Adrenal gland (tissue), 5 donors: ENCODE results near the gene IL12A.

Experiments used
- POLR2A ChIP-seq, 2 donors: fragments of 450-650 bp; IDR thresholded peaks; one replicate each; pipeline ENCODE4 v1.6.1; 2017; ENCODE audit warnings: antibody characterized with exemption in 2 of 2, mild to moderate bottlenecking in 2 of 2, moderate library complexity in 1 of 2
- TF ChIP-seq, protein P1 (sequence below), 6 experiments: fragments of 450-650 bp in 4 of 6; fragments of 200-600 bp in 2 of 6; sonication (generic) in 1 of 6; IDR thresholded peaks; 1 replicate in 5 of 6; 2 replicates in 1 of 6; pipeline versions ENCODE4 v1.5.1 to v1.8.0; 2016 to 2021; ENCODE audit warnings: antibody characterized with exemption in 6 of 6, mild to moderate bottlenecking in 2 of 6, moderate library complexity in 1 of 6
- donor health status: DM: no; HTN: no; CAD: no.

DNA sequence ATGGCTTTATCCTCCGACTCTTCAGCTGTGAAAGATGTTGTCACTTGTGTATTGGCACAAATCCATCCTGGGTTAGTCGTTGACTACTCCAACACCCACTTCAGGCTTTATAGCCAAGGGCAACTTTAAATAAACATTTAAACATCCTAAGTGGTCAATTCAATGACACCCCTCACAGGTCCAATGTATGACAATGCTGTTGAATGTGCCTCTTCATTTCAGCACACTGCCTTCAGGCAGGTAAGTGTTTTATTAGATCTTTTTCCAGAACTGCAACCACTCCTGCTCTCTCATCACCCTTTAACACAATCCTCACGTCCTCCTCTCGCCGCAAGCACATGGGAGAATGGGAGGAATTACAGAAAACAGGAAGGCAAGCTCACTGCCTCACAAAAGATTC lies 30.3 kb downstream of the IL12A start:
- TF ChIP-seq, protein P1, sequence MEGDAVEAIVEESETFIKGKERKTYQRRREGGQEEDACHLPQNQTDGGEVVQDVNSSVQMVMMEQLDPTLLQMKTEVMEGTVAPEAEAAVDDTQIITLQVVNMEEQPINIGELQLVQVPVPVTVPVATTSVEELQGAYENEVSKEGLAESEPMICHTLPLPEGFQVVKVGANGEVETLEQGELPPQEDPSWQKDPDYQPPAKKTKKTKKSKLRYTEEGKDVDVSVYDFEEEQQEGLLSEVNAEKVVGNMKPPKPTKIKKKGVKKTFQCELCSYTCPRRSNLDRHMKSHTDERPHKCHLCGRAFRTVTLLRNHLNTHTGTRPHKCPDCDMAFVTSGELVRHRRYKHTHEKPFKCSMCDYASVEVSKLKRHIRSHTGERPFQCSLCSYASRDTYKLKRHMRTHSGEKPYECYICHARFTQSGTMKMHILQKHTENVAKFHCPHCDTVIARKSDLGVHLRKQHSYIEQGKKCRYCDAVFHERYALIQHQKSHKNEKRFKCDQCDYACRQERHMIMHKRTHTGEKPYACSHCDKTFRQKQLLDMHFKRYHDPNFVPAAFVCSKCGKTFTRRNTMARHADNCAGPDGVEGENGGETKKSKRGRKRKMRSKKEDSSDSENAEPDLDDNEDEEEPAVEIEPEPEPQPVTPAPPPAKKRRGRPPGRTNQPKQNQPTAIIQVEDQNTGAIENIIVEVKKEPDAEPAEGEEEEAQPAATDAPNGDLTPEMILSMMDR (IDR thresholded peaks at IDR 0.05): no peak
- no peak for TF ChIP-seq POLR2A (IDR thresholded peaks at IDR 0.05)
